Gastroesophageal sphincter (tissue), 3 donors: Measurements from ENCODE around the gene OR1L1.

ENCODE experiments used
- POLR2A ChIP-seq, 2 donors: fragments of 450-650 bp; IDR thresholded peaks; one replicate each; pipeline ENCODE4 v1.6.1; 2017; ENCODE audit warnings: antibody characterized with exemption in 2 of 2, mild to moderate bottlenecking in 2 of 2, moderate library complexity in 1 of 2
- POLR2AphosphoS5 ChIP-seq: sonication (generic); formaldehyde crosslinking; IDR thresholded peaks from one replicate; pipeline ENCODE4 v1.6.1; 2017; ENCODE audit warnings: antibody characterized with exemption
- TF ChIP-seq, protein P1 (sequence below), 4 experiments: fragments of 200-600 bp in 2 of 4; fragments of 450-650 bp in 2 of 4; sonication (generic) in 1 of 4; IDR thresholded peaks; one replicate each; pipeline ENCODE4 v1.5.1; 2017 to 2019; ENCODE audit warnings: antibody characterized with exemption in 4 of 4, mild to moderate bottlenecking in 2 of 4, moderate library complexity in 2 of 4

DNA sequence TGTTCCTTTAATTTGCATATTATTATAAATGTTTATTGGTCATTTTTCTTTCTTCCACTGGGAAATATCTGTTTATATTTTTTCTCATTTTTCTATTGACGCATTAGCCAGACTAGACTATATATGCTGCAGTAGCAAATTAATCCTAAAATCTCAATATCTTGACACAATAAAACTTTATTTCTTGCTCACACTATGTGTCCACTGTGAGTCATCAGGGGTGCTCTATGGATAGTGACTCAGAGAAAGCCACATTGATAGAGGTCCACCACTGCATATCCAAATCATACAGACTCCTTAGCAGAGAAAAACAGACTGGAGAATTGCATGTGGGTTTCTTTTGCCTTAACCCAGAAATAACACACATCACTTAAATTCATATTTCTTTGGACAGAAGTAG lies 34.2 kb downstream of the OR1L1 start:
- TF ChIP-seq POLR2A (IDR thresholded peaks at IDR 0.05), result no peak
- TF ChIP-seq, protein P1, sequence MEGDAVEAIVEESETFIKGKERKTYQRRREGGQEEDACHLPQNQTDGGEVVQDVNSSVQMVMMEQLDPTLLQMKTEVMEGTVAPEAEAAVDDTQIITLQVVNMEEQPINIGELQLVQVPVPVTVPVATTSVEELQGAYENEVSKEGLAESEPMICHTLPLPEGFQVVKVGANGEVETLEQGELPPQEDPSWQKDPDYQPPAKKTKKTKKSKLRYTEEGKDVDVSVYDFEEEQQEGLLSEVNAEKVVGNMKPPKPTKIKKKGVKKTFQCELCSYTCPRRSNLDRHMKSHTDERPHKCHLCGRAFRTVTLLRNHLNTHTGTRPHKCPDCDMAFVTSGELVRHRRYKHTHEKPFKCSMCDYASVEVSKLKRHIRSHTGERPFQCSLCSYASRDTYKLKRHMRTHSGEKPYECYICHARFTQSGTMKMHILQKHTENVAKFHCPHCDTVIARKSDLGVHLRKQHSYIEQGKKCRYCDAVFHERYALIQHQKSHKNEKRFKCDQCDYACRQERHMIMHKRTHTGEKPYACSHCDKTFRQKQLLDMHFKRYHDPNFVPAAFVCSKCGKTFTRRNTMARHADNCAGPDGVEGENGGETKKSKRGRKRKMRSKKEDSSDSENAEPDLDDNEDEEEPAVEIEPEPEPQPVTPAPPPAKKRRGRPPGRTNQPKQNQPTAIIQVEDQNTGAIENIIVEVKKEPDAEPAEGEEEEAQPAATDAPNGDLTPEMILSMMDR (IDR thresholded peaks at IDR 0.05), result no peak
- TF ChIP-seq POLR2AphosphoS5, result no peak
